Ammon's horn (tissue), 1 donor: Measurements from ENCODE around the gene DIPK1A.

Experiments
- DNase-seq: peaks from one replicate; pipeline ENCODE4 v3.0.0-alpha.2; 2016; ENCODE audit warnings: low spot score

The DIPK1A gene

DNA sequence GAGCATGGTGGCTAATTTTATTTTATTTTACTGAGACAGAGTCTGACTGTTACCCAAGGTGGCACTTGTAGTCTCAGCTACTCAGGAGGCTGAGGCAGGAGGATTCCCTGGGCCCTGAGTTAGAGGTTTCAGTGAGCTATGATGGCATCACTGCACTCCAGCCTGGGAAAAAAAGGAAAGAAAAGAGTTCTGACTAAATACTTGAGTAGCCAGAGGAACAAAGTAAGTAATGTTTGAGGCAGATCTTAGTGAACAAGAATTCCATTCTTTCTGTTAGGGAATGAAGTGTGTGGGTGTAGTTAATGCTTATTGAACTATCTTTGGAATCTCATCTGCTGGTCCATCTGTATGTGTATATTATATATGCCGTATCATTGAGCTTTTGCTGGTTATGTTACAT is 163.3 kb downstream of the DIPK1A start:
- DNase-seq = no peak

DNA sequence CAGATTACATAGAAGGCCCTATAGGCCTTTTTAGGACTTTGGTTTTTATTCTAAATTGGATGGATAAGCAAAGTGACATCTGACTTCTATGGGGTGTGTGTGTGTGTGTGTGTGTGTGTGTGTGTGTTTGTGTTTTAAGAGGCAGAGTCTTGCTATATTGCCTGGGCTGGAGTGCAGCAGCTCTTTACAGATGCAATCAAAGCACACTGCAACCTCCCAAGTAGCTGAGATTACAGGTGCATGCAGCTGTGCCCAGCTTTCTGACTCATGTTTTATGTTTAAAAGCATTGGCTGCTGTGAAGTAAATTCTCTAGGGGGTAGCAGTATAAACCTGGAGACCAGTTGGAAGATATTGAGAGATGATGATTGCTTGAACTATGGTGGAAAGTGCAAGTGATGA is 164.0 kb downstream of the DIPK1A start:
- DNase-seq = no peak

DNA sequence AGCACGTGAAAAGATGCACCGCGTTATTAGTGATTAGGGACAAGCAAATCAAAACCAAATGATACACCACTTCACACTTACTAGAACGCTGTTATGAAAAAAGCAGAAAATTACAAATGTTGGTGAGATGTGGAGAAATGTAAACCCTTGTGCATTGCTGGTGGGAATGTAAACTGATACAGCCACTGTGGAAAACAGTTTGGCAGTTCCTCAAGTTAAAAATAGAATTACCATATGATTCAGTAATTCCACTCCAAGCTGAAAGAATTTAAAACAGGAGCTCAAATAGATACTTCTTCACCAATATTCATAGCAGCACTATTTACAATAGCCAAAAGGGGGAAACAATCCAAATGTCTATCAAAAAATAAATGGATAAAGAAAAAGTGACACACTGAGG is 166.1 kb downstream of the DIPK1A start:
- no peak for DNase-seq

DNA sequence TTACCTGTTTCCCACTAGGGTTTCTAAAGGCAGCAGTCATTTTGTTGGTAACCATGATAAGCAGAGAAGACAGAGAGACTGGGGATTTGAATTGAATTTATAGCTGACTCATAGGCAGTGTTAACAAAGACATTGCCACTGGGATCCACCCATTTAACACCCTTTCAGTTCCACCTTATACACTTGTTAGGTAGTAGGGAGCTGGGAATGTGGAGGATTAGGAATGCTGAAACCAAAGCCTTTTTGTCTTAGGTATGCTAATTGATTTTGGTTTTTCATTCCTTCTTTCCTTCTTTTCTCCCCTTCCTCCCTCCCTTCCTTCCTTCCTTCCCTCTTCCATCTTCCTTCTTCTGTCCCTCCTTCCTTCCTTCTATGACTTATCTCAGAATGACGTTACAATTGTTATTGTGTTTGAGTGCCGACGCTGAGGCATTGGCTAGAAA is 168.9 kb downstream of the DIPK1A start:
- no peak for DNase-seq
